ENCODE results near the gene SORL1.
"Not testable (repeated sequence)": the region's sequence is repeated elsewhere in the genome, so short reads cannot be mapped to it uniquely, and the experiment has no call there.

SORL1 gene, protein sequence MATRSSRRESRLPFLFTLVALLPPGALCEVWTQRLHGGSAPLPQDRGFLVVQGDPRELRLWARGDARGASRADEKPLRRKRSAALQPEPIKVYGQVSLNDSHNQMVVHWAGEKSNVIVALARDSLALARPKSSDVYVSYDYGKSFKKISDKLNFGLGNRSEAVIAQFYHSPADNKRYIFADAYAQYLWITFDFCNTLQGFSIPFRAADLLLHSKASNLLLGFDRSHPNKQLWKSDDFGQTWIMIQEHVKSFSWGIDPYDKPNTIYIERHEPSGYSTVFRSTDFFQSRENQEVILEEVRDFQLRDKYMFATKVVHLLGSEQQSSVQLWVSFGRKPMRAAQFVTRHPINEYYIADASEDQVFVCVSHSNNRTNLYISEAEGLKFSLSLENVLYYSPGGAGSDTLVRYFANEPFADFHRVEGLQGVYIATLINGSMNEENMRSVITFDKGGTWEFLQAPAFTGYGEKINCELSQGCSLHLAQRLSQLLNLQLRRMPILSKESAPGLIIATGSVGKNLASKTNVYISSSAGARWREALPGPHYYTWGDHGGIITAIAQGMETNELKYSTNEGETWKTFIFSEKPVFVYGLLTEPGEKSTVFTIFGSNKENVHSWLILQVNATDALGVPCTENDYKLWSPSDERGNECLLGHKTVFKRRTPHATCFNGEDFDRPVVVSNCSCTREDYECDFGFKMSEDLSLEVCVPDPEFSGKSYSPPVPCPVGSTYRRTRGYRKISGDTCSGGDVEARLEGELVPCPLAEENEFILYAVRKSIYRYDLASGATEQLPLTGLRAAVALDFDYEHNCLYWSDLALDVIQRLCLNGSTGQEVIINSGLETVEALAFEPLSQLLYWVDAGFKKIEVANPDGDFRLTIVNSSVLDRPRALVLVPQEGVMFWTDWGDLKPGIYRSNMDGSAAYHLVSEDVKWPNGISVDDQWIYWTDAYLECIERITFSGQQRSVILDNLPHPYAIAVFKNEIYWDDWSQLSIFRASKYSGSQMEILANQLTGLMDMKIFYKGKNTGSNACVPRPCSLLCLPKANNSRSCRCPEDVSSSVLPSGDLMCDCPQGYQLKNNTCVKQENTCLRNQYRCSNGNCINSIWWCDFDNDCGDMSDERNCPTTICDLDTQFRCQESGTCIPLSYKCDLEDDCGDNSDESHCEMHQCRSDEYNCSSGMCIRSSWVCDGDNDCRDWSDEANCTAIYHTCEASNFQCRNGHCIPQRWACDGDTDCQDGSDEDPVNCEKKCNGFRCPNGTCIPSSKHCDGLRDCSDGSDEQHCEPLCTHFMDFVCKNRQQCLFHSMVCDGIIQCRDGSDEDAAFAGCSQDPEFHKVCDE (N-terminal part only)

DNA sequence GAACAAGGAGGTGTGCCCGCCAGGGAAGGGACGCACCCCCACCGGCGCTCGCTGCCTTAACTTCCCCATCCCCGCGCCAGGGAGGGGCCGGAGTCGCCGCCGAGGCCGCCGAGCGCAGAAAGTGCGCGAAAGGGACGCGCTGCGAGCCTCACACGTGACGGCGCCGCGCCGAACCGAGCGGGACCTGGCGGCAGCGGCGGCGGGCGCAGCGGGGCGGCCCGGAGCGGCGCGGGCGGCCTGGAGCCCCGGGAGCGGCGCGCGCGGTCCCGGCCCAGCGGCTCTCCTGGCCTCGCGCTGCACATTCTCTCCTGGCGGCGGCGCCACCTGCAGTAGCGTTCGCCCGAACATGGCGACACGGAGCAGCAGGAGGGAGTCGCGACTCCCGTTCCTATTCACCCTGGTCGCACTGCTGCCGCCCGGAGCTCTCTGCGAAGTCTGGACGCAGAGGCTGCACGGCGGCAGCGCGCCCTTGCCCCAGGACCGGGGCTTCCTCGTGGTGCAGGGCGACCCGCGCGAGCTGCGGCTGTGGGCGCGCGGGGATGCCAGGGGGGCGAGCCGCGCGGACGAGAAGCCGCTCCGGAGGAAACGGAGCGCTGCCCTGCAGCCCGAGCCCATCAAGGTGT is at the start of gene SORL1:
TSS of gene SORL1 (plus strand) at position 329 of the 623 bp plus-strand sequence. CDS start at position 347, 18 bp downstream.
- Histone ChIP-seq H3K27ac (ENCODE audit: low read length) (no peak within 1 kb of the TSS), H3K4me3 (ENCODE audit: low read length) (peak within 1 kb of the TSS; percentile 87; the same call in 1 of the 2 replicates), H3K27me3 (ENCODE audit: control insufficient read depth, insufficient read depth, low read length) (no peaks in the 10 kb centered on the region; the same call in 1 of the 2 replicates), H3K36me3 (ENCODE audit: control insufficient read depth, insufficient read depth, low read length) (no peaks in the 10 kb centered on the region), H3K9me3 (ENCODE audit: control insufficient read depth, insufficient read depth, low read length) (no peaks in the 10 kb centered on the region), H3K4me1 (ENCODE audit: control insufficient read depth, insufficient read depth, low read length) (peaks cover 6% of the 10 kb centered on the region)
- peak; percentile 55 for DNase-seq (ENCODE audit: low read depth, low spot score)
- no CpG with 5 or more reads among the region's 89 CpGs for WGBS (ENCODE audit: insufficient coverage, insufficient read length)

DNA sequence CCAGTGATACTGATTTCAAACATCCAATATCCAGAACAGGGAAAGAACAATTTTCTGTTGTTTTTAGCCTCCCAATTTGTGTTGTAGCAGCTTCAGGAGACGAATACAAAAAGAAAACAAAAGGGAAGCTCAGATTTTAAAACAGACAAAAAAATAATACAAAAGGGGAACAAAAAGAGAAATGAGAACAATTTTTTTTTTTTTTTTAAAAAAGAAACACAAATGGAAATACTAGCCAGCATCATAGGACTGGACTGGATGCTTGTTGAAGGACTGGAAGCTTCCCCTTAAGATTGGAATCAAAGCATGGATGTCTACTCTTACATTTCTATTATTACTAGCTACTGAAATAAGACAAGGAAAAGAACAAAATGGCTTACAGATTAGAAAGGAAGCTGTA is 46.5 kb upstream of the SORL1 start:
- no peak for DNase-seq (ENCODE audit: low read depth, low spot score)
- no peaks in the 10 kb centered on the region for H3K36me3 ChIP-seq (ENCODE audit: control insufficient read depth, insufficient read depth, low read length)
- no peak overlapping the region for H3K4me3 ChIP-seq (ENCODE audit: low read length)
- H3K4me1 ChIP-seq (ENCODE audit: control insufficient read depth, insufficient read depth, low read length), result peaks cover 3% of the 10 kb centered on the region; the same call in 1 of the 2 replicates
- H3K9me3 ChIP-seq (ENCODE audit: control insufficient read depth, insufficient read depth, low read length), result no peaks in the 10 kb centered on the region
- no peaks in the 10 kb centered on the region for H3K27me3 ChIP-seq (ENCODE audit: control insufficient read depth, insufficient read depth, low read length)
- peak overlapping the region; percentile 50 for H3K27ac ChIP-seq (ENCODE audit: low read length)
- WGBS (ENCODE audit: insufficient coverage, insufficient read length), result no CpG with 5 or more reads among the region's 1 CpG

DNA sequence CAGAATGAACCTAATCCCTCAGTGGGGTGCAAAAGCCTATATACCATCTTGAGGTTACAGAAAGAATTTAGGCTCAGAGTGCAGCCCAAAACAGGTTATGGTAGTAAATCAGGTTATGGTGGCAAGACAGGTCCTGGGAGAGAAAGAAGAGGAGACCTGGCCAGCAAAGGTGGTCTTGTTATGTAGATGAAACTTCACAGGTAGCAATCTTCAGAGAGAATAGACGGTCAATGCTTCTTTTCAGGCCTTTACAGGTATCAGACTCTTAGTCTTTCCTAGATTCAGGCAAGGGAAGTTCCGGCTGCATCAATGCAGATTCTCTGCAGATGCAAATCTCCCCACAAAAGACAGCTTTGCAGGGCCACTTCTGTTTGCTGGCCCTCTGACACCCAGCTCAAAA is 45.8 kb upstream of the SORL1 start:
- no CpG with 5 or more reads among the region's 2 CpGs for WGBS (ENCODE audit: insufficient coverage, insufficient read length)
- peak; percentile 85 for DNase-seq (ENCODE audit: low read depth, low spot score)
- no peak overlapping the region for H3K4me3 ChIP-seq (ENCODE audit: low read length)
- H3K27ac ChIP-seq (ENCODE audit: low read length), result peak overlapping the region; percentile 50
- H3K36me3 ChIP-seq (ENCODE audit: control insufficient read depth, insufficient read depth, low read length), result no peaks in the 10 kb centered on the region
- H3K4me1 ChIP-seq (ENCODE audit: control insufficient read depth, insufficient read depth, low read length), result peaks cover 3% of the 10 kb centered on the region; the same call in 1 of the 2 replicates
- H3K27me3 ChIP-seq (ENCODE audit: control insufficient read depth, insufficient read depth, low read length), result no peaks in the 10 kb centered on the region
- no peaks in the 10 kb centered on the region for H3K9me3 ChIP-seq (ENCODE audit: control insufficient read depth, insufficient read depth, low read length)

DNA sequence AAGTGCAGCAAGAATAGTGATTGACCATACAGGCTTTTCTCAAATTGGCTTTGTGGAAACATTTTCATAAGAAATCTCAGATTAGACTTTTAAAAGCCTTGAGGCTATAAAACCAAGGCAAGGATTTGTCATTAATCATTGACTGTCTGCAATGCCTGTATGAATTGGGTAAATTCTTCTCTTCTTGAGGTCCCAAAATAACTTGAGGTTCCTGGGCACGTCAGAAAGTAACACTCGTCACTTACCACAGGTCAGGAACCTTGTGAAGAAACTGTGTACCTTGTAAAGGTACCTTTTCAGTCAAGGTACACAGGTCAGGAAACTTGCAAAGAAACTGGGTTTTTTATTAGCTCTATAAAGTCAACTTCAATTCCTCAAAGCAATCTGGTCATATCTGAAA is 43.3 kb upstream of the SORL1 start:
- no peak overlapping the region for H3K4me3 ChIP-seq (ENCODE audit: low read length)
- H3K4me1 ChIP-seq (ENCODE audit: control insufficient read depth, insufficient read depth, low read length), result peaks cover 3% of the 10 kb centered on the region; the same call in 1 of the 2 replicates
- H3K9me3 ChIP-seq (ENCODE audit: control insufficient read depth, insufficient read depth, low read length), result no peaks in the 10 kb centered on the region
- no CpG with 5 or more reads among the region's 2 CpGs for WGBS (ENCODE audit: insufficient coverage, insufficient read length)
- no peak for DNase-seq (ENCODE audit: low read depth, low spot score)
- no peaks in the 10 kb centered on the region for H3K36me3 ChIP-seq (ENCODE audit: control insufficient read depth, insufficient read depth, low read length)
- no peak overlapping the region for H3K27ac ChIP-seq (ENCODE audit: low read length)
- no peaks in the 10 kb centered on the region for H3K27me3 ChIP-seq (ENCODE audit: control insufficient read depth, insufficient read depth, low read length)

DNA sequence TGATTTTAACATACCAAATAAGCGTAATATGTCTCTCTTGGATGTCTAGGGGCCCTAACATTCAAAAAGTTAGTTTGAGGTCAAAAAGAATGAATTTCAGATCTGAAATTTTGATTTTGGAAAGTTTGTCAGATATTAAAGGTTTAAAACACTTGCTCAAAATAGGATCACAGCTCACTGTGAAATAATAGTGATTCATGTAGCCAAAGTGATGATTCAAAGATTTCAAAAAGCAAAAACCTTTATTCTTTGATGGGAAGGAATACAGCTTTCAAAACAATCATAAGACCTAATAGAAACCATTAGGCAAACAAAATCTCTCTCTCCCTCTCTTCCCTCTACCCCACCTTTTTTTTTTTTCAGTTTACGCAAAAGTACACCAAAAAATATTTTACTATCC is 42.1 kb upstream of the SORL1 start:
- not testable (repeated sequence) for H3K27me3 ChIP-seq (ENCODE audit: control insufficient read depth, insufficient read depth, low read length); H3K4me3 ChIP-seq (ENCODE audit: low read length); H3K27ac ChIP-seq (ENCODE audit: low read length); H3K4me1 ChIP-seq (ENCODE audit: control insufficient read depth, insufficient read depth, low read length); H3K9me3 ChIP-seq (ENCODE audit: control insufficient read depth, insufficient read depth, low read length); H3K36me3 ChIP-seq (ENCODE audit: control insufficient read depth, insufficient read depth, low read length); DNase-seq (ENCODE audit: low read depth, low spot score)
- WGBS (ENCODE audit: insufficient coverage, insufficient read length), result 100% methylated on average over 1 of the region's 2 CpGs

DNA sequence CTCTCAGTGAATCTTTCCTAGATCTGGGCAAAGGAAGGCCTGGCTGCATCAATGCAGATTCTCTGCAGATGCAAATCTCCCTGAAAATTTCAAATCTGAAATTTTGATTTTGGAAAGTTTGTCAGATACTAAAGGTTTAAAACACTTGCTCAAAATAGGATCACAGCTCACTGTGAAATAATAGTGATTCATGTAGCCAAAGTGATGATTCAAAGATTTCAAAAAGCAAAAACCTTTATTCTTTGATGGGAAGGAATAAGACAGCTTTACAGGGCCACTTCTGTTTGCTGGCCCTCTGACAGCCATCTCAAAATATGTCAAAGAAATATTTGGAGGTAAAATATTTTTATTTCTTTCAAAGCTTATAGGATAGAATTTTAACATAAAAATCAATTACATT is 40.8 kb upstream of the SORL1 start:
- DNase-seq (ENCODE audit: low read depth, low spot score); H3K27ac ChIP-seq (ENCODE audit: low read length); H3K4me3 ChIP-seq (ENCODE audit: low read length): not testable (repeated sequence)

DNA sequence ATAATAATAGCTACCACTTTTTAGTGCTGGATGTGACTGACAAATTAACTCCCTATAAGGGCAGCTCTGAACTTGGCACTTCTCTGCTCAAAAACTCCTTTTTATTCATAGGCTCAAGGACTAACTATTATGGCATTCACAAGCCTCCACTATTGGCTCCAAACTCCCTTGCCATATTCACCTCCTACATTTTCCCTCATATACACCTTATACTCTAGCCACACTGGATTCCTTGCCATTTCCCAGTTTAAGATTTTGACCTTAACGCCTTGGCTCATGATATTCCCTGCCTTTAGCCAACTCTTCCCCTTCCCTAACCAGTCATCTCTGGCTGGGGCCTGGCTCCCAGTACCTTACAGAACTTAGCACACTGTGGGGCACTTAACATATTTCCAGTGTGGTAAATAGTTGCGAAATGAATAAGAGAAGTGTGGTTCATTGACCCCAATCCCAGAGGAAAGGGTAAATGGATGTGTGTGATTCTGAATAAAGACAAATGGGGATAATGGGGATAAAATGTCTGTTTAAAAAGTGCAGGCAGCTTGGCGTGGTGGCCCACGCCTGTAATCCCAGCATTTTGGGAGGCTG is 40.0 kb upstream of the SORL1 start:
- Histone ChIP-seq H3K27me3 (ENCODE audit: control insufficient read depth, insufficient read depth, low read length) (no peaks in the 10 kb centered on the region), H3K4me3 (ENCODE audit: low read length) (no peak overlapping the region), H3K36me3 (ENCODE audit: control insufficient read depth, insufficient read depth, low read length) (no peaks in the 10 kb centered on the region), H3K9me3 (ENCODE audit: control insufficient read depth, insufficient read depth, low read length) (no peaks in the 10 kb centered on the region), H3K4me1 (ENCODE audit: control insufficient read depth, insufficient read depth, low read length) (no peaks in the 10 kb centered on the region), H3K27ac (ENCODE audit: low read length) (no peak overlapping the region)
- no peak for DNase-seq (ENCODE audit: low read depth, low spot score)
- no CpG with 5 or more reads among the region's 4 CpGs for WGBS (ENCODE audit: insufficient coverage, insufficient read length)

More for the DNA sequence above, 40.8 kb upstream of the SORL1 start:
- H3K27me3 ChIP-seq (ENCODE audit: control insufficient read depth, insufficient read depth, low read length); H3K9me3 ChIP-seq (ENCODE audit: control insufficient read depth, insufficient read depth, low read length); H3K36me3 ChIP-seq (ENCODE audit: control insufficient read depth, insufficient read depth, low read length); H3K4me1 ChIP-seq (ENCODE audit: control insufficient read depth, insufficient read depth, low read length): not testable (repeated sequence)

DNA sequence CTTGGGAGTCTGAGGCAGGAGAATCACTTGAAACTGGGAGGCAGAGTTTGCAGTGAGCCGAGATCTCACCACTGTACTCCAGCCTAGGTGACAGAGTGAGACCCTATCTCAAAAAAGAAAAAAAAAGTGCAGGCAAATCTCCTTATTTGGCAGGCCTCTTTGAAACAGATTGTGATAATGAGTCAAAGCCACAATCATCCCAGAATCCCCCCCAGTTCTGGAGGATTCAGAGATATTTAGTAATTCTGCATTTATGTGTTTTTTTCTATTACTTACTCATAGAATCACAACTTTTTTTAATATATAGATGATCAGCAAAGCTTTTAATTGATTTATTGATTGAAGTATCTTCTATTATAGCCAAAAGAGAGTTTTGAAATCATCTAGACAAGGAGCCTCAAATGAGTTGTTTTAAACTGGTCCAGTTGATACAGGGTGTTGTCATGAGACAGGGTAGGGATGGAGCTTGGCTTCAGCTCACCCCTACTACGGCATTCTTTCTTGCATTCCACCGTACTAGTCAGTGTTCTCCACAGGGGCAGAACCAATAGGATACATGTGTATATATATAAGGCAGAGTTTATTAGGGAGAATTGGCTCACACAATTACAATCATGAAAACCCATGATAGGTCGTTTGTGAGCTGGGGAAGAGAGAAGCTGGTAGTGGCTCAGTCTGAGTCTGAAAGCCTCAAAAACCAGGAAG is 39.3 kb upstream of the SORL1 start:
- no peak for DNase-seq (ENCODE audit: low read depth, low spot score)
- no peaks in the 10 kb centered on the region for H3K9me3 ChIP-seq (ENCODE audit: control insufficient read depth, insufficient read depth, low read length)
- no CpG with 5 or more reads among the region's 4 CpGs for WGBS (ENCODE audit: insufficient coverage, insufficient read length)
- no peak overlapping the region for H3K27ac ChIP-seq (ENCODE audit: low read length)
- no peaks in the 10 kb centered on the region for H3K27me3 ChIP-seq (ENCODE audit: control insufficient read depth, insufficient read depth, low read length)
- H3K4me1 ChIP-seq (ENCODE audit: control insufficient read depth, insufficient read depth, low read length), result no peaks in the 10 kb centered on the region
- no peaks in the 10 kb centered on the region for H3K36me3 ChIP-seq (ENCODE audit: control insufficient read depth, insufficient read depth, low read length)
- no peak overlapping the region for H3K4me3 ChIP-seq (ENCODE audit: low read length)

DNA sequence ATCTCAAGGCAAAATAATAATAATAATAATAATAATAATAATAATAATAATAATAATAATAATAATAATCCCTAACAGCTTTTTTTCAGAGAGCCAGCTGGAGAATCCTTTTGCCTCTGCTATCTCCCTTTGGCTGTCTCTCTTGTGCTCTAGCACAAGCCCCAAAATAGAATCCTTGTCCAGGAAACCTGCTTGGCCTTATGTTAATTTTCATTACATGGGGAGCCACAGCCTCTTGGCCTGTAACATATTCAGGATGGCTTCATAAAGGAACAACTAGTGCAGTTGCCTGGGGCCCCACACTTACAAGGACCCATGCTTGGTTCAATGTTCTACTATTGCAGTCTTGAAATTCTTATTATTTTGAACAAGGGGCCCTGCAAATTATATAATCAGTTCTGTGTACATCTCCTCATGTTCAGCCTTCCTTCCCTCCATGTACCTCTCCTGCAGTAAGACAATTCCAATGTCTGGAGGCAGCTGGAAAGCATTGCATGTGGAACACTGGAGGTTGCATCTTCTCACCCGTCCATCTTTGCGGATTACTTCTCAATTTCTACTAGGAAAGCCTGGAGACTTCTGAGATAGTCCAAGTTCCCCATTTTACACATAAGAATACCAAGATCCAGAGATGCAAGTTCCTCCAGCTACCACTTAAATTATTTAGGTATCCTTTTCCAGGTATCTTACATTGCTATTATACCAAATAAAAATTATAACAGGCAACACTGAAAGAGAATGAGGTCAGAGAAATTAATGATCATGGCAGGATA is 37.8 kb upstream of the SORL1 start:
- Histone ChIP-seq H3K27ac (ENCODE audit: low read length) (no peak overlapping the region), H3K36me3 (ENCODE audit: control insufficient read depth, insufficient read depth, low read length) (no peaks in the 10 kb centered on the region), H3K9me3 (ENCODE audit: control insufficient read depth, insufficient read depth, low read length) (no peaks in the 10 kb centered on the region), H3K4me1 (ENCODE audit: control insufficient read depth, insufficient read depth, low read length) (no peaks in the 10 kb centered on the region), H3K4me3 (ENCODE audit: low read length) (no peak overlapping the region), H3K27me3 (ENCODE audit: control insufficient read depth, insufficient read depth, low read length) (no peaks in the 10 kb centered on the region)
- no peak for DNase-seq (ENCODE audit: low read depth, low spot score)
- no CpG with 5 or more reads among the region's 2 CpGs for WGBS (ENCODE audit: insufficient coverage, insufficient read length)

All from iPS DF 6.9 (cell line).